Psoas muscle (tissue), 8 donors: ENCODE results near the gene PAQR4. TPM values are rescaled to one million over a fixed set of nuclear protein-coding genes. Genes with fewer than 3 reads are reported as not detected.

ENCODE experiments used
- ATAC-seq, 4 donors: fragments of 200-7000 bp; cut with Tn5 transposase; one replicate each; pipeline ENCODE4 v1.9.1; 2020; ENCODE audit warnings: moderate library complexity in 3 of 4, mild to moderate bottlenecking in 2 of 4
- DNase-seq, 2 donors: peaks; one replicate each; pipeline ENCODE4 v3.0.0-alpha.2; 2020
- H3K27ac ChIP-seq: fragments of 200-600 bp; one replicate; pipeline ENCODE4 v1.8.0; 2022
- H3K27me3 ChIP-seq, 3 donors: fragments of 200-600 bp in 1 of 3; one replicate each; pipeline versions ENCODE4 v1.6.1 to v1.8.0; 2013 to 2022; ENCODE audit warnings: low read length in 2 of 3, mild to moderate bottlenecking in 2 of 3, moderate library complexity in 1 of 3; ENCODE audit not compliant: insufficient read depth in 3 of 3
- H3K36me3 ChIP-seq, 2 donors: fragments of 200-600 bp in 1 of 2; one replicate each; pipeline versions ENCODE4 v1.6.1 to v1.8.0; 2013 to 2022; ENCODE audit warnings: low read depth in 1 of 2, mild to moderate bottlenecking in 1 of 2, moderate library complexity in 1 of 2; ENCODE audit not compliant: insufficient read depth in 1 of 2
- H3K4me1 ChIP-seq: fragments of 200-600 bp; one replicate; pipeline ENCODE4 v1.8.0; 2022
- H3K4me3 ChIP-seq: fragments of 200-600 bp; one replicate; pipeline ENCODE4 v1.8.0; 2022; ENCODE audit warnings: mild to moderate bottlenecking
- H3K9me3 ChIP-seq: fragments of 200-600 bp; one replicate; pipeline ENCODE4 v1.8.0; 2022
- WGBS, 3 donors: extraction: QIAGEN DNeasy Blood & Tissue Kit; methylation state at CpG; one replicate each; pipeline versions ENCODE4 v1.1.6 to v1.1.7; 2013; 5-methylcytosine and 5-hydroxymethylcytosine counted together
- intact Hi-C, 2 donors: fragments of 100-400 bp; cut with DNase I; formaldehyde crosslinking; loops; one replicate each; pipeline versions ENCODE4 v1.11.0 to v1.14.2; 2022
- polyA plus RNA-seq, 3 donors: library from polyadenylated mRNA; stranded (reverse); fragments of 200-250 nt; gene quantifications; one replicate each; pipeline ENCODE4 v1.2.3, GENCODE V29; 2013
- total RNA-seq, 4 donors: library from RNA; stranded (reverse); fragmentation: NEBNext Ultra II Directional in 2 of 4; extraction: Animal tissue kit (Norgen Biotek cat#: 25700) in 2 of 4; gene quantifications; one replicate each; pipeline versions ENCODE4 v1.2.1 to v1.2.4, GENCODE V29; 2021 to 2023
- TF ChIP-seq, protein P1 (sequence below): fragments of 200-600 bp; IDR thresholded peaks from one replicate; pipeline ENCODE4 v1.8.0; 2022; ENCODE audit warnings: antibody characterized with exemption
- donor health status: healthy with polysubstance abuse.
- donor health status: DM: no; HTN: no; CAD: no; lungs with moderate emphysema.
- donor health status: Bipolar disorder and iron deficiency.
- donor health status: healthy.
- donor health status: DM: yes; HTN: yes; CAD: no.
- donor health status: DM: no; HTN: no; CAD: no.
- donor health status: DM: no; HTN: no; CAD: no.
- donor health status: DM: yes; HTN: yes; CAD: no.

PAQR4 gene
- total and polyA plus RNA-seq, 7 donors, result 4.6 to 26.1 (median 12.3) TPM

DNA sequence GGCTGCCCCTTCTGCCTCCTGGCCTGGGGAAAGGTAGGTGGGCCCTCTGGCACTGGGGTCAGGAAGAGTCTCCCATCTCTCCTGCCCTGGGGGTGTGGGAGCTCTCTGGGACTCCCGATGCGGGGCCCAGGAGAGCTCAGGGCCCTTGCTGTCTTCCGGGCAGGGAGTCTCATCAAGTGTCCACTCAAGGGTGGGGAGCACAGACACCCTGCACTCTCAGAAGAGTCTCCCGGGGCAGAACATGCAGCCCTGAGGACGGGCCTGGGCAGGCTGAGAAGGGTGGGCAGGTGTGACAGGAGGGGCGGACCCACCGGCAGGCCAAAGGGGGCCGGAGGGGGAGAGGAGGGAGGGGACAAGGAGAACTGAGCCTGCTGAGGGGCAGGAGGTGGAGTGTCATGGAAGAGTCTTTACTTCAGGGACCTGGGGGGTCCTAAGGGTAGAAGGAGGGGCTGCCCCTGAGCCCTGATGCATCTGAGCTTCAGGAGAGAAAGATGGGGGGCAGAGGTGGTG lies 19.5 kb downstream of the PAQR4 start:
- Histone ChIP-seq H3K4me1 (peaks cover 28% of the 10 kb centered on the region), H3K36me3 (no peaks in the 10 kb centered on the region), H3K27me3 (no peaks in the 10 kb centered on the region), H3K9me3 (no peaks in the 10 kb centered on the region), H3K27ac (no peak overlapping the region), H3K4me3 (no peak overlapping the region)
- 71 to 76% (median 75%) methylated on average over 8 of the region's 8 CpGs for WGBS, 3 donors
- no peak for ATAC-seq
- intact Hi-C loops, result no loop called here
- DNase-seq, result no peak
- TF ChIP-seq, protein P1, sequence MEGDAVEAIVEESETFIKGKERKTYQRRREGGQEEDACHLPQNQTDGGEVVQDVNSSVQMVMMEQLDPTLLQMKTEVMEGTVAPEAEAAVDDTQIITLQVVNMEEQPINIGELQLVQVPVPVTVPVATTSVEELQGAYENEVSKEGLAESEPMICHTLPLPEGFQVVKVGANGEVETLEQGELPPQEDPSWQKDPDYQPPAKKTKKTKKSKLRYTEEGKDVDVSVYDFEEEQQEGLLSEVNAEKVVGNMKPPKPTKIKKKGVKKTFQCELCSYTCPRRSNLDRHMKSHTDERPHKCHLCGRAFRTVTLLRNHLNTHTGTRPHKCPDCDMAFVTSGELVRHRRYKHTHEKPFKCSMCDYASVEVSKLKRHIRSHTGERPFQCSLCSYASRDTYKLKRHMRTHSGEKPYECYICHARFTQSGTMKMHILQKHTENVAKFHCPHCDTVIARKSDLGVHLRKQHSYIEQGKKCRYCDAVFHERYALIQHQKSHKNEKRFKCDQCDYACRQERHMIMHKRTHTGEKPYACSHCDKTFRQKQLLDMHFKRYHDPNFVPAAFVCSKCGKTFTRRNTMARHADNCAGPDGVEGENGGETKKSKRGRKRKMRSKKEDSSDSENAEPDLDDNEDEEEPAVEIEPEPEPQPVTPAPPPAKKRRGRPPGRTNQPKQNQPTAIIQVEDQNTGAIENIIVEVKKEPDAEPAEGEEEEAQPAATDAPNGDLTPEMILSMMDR, result no peak

DNA sequence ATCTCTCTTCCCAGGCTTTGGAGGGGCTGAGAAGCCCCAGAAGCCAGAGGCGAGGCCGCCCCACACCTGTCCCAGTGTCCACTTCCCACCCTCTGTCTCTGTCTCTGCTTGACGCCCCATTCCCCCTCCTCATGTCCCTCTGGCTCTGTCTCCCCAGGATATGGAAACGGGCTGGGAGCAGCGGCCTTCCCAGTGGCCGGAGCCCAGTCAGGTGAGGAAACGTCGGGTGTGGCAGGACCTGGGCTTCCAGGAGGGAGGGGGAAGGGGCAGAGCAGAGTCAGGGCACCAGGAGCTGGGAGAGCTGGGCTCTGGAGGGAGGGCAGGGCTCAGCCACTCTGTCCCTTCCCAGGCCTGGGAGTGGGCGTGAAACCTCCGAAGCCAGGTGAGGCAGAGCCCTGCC lies 21.7 kb downstream of the PAQR4 start:
- Histone ChIP-seq H3K9me3 (no peaks in the 10 kb centered on the region), H3K27me3 (no peaks in the 10 kb centered on the region), H3K36me3 (no peaks in the 10 kb centered on the region), H3K4me3 (no peak overlapping the region), H3K4me1 (peaks cover 8% of the 10 kb centered on the region), H3K27ac (no peak overlapping the region)
- intact Hi-C loops, result no loop called here
- WGBS, 3 donors, result 76 to 81% (median 79%) methylated on average over 9 to 10 of the region's 10 CpGs
- ATAC-seq, result no peak
- no peak for DNase-seq
- TF ChIP-seq, protein P1, result no peak

DNA sequence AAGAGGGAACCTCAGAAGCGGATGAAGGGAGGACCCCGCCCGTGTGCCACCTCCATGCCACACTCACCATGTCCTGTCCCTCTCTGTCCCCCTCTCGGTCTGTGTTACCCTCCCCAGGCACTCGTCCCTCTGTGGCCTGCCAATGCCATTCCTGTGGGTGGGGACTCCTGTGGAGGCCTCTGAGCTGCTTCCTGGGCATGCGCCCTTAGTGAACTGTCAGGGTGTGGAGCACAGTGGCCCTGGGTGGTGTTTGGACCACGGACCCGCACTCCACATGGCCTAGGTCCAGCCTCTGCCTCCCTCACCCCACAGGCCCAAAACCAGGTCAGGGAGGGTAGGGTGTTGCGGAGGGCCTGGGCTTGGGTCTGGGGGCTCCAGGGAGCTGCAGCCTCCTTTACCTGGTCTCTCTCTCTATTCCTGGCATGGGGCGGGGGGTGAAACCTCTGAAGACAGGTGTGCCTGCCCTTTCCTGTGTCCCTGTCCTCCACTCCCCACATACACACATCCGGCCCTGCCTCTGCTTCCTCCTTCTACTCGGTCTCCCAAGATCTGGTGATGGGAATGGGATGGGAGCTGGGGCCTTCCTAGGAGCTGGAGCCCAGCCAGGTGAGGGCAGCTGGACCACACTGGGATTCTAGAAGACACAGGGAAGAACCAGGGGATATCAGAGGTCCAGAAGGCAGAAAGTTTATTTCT lies 22.6 kb downstream of the PAQR4 start:
- no peaks in the 10 kb centered on the region for H3K27me3 ChIP-seq
- H3K4me3 ChIP-seq, result no peak overlapping the region
- no peaks in the 10 kb centered on the region for H3K9me3 ChIP-seq
- TF ChIP-seq, protein P1, result no peak
- H3K36me3 ChIP-seq, result no peaks in the 10 kb centered on the region
- WGBS, 3 donors, result 89 to 90% (median 89%) methylated on average over 12 of the region's 12 CpGs
- intact Hi-C loops, result no loop called here
- ATAC-seq (no peak), DNase-seq (no peak)
- no peak overlapping the region for H3K27ac ChIP-seq
- H3K4me1 ChIP-seq, result no peaks in the 10 kb centered on the region

DNA sequence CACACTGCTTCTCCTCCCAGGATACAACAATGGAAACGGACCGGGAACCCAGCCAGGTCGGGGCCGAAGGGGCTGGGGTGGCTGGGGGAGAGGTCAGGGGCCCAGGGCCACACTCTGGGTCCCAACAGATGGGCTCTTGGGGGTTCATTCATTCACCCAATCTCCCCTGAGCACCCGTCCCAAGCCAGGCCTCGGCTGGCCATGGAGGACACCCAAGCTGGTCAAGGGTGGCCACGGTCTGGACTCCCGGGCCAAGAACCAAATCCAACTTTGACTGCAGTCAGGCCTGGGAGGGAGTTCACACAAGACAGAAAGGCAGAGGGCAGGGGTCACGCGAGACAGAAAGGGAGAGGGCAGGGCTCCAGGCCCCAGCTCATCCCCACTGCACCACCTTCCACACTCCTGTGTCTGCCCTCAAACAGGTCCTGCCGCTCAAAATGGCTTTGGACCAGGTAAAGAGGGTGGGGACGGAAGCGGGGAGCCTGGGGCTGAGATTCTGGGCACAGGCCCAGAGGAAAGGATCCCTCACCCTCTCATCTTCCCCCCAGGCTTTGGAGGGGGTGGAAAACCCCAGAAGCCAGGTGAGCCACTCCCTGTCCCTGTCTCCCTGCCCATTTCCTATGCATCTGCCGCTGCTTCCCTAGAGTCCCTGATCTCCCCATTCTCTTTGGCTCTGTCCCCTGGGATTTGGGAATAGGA lies 23.4 kb downstream of the PAQR4 start:
- no peaks in the 10 kb centered on the region for H3K36me3 ChIP-seq
- 83 to 86% (median 85%) methylated on average over 11 to 14 of the region's 14 CpGs for WGBS, 3 donors
- no peak overlapping the region for H3K4me3 ChIP-seq
- intact Hi-C loops, result no loop called here
- no peaks in the 10 kb centered on the region for H3K27me3 ChIP-seq
- H3K27ac ChIP-seq, result no peak overlapping the region
- TF ChIP-seq, protein P1, result no peak
- ATAC-seq, result no peak
- DNase-seq, result no peak
- H3K9me3 ChIP-seq, result no peaks in the 10 kb centered on the region
- no peaks in the 10 kb centered on the region for H3K4me1 ChIP-seq
